Muscle of back (tissue), 11 donors: ENCODE results near the gene GAL3ST2. TPM values are rescaled to one million over a fixed set of nuclear protein-coding genes. Genes with fewer than 3 reads are reported as not detected.
"Not testable (repeated sequence)": the region's sequence is repeated elsewhere in the genome, so short reads cannot be mapped to it uniquely, and the experiment has no call there.

Source experiments
- DNase-seq, 3 donors: peaks; one replicate each; pipeline versions ENCODE4 v3.0.0 to v3.0.0-alpha.2; 2013
- polyA plus RNA-seq, 10 donors: library from polyadenylated mRNA; unstranded; fragments of 120-200 nt; gene quantifications; one replicate each; pipeline ENCODE4 v1.2.1, GENCODE V29; 2013; ENCODE audit not compliant: insufficient read length in 10 of 10

The GAL3ST2 gene
- polyA plus RNA-seq, 10 donors, result 0.15 to 0.26 (median 0.17) TPM; not detected in 7

DNA sequence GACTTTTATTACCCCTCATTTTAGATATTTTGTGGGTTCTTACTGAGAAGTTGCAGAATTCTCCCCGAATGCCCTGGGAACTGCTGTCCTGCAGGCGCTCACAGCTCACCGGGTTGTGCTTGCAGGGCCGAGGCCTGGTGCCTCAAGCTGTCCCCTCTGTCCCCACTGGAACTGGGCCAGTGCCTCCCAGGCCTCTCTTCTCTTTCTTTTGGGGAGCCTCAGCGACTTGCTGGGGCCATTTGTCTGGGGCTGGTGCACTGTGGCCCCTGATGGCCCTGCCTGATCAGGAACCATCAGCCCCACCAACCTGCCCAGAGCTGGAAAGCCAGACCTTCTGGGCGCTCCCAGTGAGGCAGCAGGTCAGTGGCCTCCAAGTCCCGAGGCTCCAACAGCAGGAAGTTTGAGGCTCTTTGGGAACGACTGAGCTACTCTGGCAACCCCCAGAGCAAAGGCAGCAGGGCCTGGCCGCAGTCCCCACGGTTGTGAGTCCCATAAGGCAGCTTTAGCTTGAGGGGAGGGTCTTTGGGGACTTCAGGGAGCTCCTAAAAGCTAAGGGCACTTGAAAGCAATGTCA lies 17.7 kb downstream of the GAL3ST2 start:
- no peak for DNase-seq

DNA sequence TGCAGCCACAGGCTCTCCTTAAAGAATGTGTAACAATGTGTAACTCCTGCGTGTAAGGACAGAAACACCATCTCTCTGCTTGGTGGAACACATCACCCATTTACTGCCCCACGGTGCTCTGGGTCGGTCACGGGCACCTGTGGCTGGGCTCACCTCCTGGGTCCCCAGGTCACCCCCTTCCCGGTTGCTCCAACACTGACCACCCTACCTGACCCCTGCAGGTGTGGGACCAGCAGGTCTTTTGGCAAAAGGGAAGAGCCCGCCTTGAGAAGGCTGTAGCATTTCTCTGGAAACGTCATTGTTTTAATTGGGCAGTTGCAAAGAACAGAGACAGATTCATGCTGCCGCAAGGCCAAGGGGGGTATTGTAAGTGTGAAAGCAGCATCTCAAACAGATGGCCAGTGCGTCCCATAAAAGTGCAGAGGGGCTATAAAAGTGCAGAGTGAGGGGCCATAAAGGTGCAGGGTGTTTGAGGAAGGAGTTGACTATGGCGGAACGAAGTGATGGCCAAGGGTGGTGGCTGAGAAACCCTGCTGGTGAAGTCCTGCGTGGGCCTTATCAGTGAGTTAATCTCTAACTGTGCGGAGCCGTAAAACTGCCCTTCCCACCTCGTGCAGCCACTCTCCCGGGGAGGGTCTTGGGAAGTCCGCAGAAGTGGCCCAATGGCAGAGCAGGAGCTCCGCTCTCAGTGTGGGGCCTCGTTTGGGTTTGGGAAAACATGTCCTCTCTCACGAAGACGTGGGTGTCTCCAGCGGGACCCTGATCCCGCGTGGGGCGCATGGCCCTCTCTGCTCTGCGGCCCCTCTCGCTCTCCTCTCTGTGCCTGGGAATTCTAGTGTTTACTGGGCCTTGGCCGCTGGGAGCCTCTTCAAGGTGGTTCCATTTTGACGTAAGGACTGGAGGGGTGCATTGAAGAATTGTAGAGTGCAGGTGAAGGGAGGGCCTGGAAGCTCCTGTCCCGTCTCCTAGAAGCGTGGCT lies 18.7 kb downstream of the GAL3ST2 start:
- no peak for DNase-seq

DNA sequence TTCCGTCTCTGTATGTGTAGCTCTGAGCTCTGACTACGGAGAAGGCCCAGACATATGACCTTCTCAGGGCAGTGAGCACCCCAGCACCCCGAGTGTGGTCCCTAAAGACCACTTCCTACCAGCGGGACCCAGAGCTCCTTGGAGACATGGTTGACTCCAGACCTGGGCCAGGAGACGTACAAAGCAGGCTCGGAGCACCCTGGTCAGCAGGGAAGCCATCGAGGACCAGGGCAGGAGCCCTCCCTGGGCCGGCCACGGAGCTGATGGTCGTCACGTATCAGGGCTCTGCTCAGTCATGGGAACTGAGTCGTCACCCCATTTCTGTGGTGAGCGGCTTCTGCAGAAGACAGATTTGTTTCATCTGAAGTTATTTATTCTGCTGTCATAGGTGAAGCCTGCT lies 19.6 kb downstream of the GAL3ST2 start:
- no peak for DNase-seq

DNA sequence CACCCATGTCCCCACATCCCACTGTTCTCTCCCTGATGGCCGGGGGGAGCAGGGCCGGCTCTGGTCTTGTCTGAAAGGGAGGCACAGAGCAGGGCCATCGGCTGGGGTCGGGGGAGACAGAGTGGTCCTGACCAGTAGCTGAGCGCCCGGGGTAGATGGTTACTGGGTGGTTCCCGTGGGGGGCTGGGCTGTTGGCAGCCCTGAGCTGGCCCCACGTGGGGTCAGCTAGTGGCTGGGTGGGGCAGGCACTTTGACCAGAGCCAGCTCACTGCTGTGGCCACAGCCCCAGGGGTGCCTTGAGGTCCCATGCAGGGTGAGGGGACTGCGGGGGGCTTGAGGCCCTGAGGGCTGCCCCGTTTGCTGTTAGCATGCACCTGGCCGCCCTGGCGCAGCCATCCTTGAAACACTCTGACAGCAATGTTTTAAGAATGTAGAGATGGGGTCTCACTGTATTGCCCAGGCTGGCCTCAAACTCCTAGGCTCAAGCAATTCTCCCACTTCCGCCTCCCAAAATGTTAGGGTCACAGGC lies 20.1 kb downstream of the GAL3ST2 start:
- DNase-seq, result no peak

DNA sequence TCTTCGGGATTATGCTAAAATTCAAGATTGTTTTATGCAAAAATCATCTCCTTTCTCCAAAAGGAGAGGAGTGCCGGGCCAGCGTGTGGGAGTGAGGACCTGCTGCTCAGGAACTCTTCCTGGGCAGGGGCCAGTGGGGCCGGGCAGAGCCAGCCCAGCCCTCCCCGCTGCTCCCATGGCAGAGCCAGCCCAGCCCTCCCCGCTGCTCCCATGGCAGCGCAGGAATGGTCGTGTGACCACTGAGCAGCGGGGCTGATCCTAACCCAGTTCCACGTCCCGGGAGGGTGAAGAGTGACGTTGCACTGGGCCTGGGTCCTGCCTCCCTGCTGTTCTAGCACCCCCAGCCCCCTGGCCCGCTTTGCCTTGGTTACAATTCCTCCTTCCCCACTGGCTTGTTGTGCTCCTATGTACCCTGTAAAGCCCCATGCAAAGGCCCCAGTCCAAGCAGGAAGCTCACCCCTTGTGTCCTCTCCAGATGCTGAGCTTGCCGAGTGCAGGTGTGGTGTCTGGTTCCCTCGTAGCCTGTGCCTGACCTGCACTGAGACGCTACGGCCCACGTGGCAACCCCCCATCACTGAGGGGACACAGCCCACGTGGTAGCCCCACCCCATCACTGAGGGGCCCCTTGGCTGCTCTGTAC lies 20.9 kb downstream of the GAL3ST2 start:
- no peak for DNase-seq

DNA sequence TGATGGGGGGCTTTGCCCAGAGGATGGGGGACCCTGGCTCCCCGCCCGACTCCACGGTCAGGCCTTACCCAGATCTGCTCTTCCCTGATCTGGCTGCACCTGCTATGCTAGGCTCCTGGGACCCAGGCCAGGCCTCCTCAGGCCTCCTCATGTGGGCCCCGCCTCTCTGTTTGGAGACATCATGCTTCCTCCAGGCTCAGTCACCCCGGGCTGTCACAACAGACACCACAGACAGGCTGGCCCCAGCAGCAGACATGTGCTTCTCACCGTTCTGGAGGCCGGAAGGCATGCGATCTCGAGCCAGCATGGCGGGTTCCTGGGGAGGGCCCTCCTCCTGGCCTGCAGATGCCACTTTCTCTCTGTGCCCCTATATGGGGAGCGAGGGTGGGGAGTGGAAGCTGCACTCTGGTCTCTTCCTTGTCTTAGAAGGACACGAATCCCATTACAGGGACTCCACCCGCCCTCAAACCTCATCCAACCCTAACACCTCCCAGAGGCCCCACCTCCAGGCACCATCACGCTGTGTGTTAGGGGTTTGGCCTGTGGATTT lies 21.5 kb downstream of the GAL3ST2 start:
- DNase-seq, result no peak

DNA sequence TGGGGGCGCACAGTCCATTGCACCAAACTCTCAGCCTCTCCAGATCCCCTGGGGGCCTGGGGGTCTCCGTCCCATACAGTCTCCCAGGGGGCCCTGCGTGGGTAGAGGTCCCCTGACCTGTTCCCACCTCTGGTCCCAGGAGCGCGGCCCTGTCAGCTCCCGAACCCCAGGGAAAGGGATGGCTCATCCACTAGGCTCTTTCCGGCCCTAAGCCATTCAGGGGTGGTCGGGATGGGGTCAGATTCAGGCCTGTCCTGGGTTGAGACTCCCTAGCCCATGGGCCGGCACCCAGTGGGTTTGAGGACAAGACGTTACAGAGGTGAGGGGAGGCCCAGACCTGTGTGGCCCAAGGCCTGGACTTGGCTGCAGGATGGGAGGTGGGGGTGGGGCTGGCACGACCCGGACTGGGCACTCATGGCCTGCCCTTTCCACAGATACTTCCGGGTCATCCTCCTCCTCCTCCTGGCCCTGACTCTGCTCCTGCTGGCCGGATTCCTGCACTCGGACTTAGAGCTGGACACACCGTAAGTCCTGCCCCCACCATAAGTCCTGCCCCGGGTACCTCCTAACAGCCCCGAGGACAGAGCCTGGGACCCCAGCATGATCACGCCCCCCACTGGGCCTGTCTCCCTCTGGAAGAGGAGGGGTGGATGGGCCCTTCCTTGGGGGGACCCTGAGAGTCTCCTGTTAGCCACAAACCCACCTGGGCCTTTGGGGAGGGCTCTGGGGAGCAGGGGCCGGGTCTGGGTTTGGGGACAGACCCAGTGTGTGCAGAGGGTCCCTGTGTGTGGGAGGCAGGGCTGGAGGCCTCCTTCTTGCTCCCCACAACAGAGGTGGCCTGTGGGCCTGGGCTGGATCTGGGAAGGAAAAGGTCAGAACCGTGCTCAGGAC lies 22.3 kb downstream of the GAL3ST2 start:
- DNase-seq, result no peak

DNA sequence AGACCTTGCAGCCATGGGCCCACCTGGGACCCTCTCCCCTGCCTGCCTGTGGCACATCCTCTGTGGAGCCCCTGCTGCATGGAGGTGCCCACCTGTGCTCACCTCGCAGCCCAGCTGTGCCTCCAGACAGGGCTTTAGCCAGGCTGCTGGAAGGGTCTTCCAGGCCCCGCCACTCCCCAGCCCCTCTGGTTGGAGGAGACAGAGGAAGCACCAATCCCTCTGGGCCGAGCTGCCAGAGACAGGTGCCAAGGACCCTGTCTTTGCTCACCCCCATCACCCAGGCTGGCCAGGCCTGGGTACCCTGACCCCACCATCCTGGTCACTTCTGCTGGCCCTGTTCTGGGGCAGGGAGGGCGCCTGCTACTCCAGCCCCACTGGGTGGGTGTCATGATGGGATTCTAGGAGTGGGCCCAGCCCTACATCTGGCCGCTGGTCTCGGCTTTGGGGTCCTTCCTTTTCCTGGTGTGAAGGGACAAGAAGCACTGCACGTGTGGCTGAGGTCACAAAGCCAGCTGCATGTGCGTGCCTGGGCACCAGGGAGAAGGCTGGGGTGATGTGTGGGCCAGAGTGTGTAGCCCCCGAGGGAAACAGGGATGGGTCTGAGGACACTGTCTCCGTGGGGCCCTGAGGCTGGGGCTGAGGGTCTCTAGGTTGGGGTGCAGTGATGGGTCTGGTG lies 23.0 kb downstream of the GAL3ST2 start:
- DNase-seq, result no peak

DNA sequence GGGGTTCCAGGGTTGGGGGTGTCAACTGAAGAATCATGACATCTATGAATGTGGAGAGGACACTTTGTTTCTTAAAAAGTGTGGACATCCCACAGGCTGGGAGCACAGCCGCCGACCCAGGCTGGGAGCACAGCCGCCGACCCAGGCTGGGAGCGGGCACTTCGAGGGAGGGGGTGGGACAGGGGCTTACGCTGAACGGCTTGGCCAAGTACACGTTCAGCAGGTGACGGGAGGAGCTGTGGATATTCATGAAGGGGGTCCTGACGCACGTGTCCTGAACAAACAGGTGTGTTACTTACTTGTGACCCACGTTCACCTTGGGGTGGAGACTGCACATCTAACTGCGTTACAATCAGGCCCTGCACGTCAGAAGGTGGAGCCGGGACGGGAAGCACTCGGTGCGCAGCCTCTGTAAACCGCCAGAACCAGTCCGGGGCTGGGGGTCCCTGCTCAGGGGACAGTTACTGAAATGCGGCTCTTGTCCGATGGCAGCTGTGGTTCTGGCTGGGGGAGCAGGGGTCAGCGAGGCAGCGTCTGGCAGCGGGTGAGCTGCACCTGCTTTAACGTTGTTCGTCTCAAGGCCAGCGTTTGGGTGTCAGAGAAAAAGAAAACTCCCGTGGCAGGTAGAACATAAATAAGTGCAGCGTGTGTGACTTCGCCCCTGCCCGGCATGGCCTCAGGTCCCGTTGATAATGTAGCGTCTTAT lies 23.7 kb downstream of the GAL3ST2 start:
- DNase-seq, result not testable (repeated sequence)

DNA sequence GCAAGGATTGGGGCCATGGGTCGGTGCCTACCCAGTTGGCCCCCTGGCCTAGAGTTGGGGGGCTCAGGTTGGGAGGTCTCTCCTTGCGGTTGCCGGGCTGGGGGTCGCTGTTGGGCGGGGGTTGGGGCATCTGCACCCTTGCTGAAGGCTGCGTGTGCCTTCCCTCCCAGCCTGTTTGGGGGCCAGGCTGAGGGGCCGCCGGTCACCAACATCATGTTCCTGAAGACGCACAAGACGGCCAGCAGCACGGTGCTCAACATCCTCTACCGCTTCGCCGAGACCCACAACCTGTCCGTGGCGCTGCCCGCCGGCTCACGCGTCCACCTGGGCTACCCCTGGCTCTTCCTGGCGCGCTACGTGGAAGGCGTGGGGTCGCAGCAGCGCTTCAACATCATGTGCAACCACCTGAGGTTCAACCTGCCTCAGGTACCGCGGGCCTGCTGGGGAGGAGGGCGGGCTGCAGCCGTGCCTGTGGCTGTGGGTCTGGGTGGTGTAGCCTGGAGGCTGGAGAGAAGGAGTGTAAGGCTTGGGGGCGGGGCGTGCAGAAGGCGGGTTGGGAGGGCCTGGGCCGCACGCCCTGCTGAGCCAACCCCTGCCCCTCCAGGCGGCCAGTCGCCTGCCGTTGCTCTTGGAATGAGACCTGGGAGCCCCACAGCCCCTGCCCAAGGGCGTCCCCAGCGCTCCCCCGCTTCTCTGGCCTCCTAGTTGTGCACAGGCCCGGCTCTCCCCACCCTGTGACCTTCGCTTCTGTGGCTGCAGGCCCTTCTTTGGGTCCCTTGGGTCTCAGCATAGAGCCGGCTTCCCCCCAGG lies 25.2 kb downstream of the GAL3ST2 start:
- no peak for DNase-seq

DNA sequence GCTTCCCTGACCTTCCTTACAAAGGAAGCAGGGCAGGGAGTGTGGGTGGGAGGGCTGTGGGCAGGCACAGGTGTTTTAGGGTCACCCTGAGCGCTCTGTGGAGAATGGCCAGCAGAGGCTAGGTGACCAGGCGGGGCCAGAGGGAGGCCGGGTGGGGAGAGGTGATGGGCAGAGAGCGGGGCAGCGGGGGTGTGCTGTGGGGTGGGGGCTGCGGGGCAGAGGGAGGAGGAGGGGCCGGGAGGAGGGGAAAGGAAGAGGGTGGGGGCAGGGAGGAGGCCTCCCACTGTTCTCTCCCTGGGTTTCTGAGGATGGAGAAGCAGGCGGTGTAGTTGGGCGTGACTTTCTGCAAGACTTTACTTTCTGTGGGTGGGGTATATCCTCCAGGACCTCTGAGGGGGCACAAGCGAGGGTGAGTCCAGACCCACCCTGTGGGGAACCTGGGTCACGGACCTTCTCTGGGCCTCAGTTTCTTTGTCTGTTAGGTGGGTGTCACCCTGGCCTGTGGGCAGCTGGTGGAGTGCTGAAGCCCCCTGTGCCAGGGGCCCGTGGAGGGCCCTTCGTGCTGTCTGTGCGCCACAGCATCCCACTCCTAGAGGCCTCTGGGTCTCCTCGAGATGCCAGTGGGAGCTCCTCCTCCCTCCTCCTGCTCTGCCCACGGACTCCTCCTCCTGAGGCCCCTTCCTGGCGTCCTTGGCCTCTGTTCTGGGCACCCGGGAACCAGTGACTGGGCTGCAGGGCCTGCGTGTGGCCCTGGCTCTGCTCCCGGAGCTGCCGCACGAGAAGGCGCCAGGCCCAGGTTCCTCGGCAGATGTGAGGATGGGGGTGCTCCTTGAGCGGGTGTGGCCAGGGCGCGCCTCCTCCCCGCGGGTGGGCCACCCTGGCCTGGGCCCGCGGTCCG lies 26.0 kb downstream of the GAL3ST2 start:
- DNase-seq, result no peak

DNA sequence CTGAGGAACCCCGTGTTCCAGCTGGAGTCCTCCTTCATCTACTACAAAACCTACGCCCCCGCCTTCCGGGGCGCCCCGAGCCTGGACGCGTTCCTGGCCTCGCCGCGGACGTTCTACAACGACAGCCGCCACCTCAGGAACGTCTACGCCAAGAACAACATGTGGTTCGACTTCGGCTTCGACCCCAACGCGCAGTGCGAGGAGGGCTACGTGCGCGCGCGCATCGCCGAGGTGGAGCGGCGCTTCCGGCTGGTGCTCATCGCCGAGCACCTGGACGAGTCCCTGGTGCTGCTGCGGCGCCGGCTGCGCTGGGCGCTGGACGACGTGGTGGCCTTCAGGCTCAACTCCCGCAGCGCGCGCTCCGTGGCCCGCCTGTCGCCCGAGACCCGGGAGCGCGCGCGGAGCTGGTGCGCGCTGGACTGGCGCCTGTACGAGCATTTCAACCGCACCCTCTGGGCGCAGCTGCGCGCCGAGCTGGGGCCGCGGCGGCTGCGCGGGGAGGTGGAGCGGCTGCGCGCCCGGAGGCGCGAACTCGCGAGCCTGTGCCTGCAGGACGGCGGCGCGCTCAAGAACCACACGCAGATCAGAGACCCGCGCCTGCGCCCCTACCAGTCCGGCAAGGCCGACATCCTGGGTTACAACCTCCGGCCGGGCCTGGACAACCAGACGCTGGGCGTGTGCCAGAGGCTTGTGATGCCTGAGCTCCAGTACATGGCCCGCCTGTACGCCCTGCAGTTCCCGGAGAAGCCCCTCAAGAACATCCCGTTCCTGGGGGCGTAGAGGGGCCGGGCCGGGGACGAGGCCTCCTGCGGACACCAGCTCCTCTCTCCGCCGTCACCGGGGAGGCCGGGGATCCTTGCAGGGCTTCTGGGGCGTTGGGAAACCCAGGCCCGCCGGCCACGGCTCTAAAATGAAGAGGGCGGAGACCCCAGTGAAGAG lies 27.0 kb downstream of the GAL3ST2 start:
- peak; percentile 54 to 91 (median 77) for DNase-seq

DNA sequence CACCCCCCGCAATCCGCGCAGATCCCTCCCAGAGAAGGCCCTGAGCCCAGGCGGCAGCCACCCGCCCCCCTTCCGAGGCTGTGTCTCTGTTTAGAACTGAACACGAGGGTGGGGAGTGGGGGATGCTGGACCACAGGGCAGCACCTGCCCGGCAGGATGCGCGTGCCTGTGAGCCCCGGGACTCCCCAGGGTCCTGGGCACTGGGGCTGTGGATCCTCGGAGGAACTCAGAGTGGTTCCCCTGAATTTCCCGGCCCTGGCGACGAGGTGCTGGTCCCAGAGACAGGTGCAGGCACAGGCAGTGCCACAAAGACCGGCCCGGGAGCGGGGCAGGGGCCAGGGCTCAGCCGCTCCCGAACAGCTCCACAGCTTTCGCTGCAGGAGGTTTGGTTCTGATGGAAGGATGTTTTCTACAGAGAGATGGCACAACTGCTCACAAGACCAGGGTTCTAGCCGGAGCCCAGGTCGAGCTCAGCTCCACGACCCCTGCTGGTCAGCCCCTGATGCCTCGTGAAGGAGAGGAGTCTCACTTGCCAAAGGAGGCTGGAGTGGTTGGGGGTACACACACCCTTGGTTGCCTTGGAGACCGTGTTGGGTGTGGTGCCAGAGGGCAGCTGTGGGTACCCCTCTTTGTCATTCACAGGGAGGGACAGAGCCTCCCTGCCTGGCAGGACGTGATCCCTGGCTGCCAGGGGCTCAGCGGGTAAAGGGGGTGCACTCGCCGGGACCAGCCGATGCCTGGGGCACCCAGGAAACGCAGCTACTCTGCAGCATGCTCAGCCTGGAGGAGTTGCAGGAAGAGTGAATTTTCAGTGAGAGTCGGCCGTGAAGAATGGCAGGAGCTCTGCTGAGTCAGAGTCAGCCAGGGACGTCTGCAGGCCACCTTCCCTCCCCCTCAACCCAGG lies 28.0 kb downstream of the GAL3ST2 start:
- peak in 1 of 3 donors; percentile 33 for DNase-seq

DNA sequence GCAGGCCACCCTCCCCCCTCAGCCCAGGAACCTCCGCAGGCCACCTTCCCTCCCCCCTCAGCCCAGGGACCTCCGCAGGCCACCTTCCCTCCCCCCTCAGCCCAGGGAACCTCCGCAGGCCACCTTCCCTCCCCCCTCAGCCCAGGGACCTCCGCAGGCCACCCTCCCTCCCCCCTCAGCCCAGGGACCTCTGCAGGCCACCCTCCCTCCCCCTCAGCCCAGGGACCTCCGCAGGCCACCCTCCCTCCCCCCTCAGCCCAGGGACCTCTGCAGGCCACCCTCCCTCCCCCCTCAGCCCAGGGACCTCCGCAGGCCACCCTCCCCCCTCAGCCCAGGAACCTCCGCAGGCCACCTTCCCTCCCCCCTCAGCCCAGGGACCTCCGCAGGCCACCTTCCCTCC lies 29.6 kb downstream of the GAL3ST2 start:
- DNase-seq, result not testable (repeated sequence)

DNA sequence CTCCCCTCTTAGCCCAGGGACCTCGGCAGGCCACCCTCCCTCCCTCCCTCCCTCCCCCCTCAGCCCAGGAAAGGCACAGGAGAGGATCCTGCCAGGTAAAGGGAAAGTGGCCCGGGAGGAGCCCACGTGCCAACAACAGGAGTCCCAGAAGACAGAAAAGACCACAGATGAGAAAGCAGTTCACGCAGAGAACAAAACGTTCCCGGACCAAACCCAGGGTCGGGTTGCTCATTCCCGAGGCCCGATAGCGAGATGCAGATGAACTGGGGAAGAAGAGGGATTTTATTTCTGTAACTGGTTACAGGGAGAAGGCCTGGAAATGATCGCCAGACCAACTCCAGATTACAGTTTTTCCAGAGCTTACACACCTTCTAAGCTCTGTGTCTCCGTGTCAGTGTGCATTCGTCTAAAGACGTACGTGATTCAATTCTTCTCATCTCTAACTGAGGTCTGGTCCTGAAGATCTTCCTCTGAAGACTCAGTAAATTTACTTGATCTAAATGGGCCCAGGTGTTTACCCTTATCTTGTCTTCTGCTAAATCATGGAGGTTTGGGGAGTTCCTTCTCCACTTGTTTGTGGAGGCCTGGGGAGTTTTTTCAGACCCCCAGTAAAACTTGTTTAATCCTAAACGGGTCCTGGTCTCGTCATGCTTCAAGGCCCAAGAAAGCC lies 31.6 kb downstream of the GAL3ST2 start:
- DNase-seq, result no peak
